NOMO-1 treated with DMSO at 0.1 percent for 48 hours (cell line): ENCODE data around the gene COLEC11.
"Not testable (repeated sequence)": the region's sequence is repeated elsewhere in the genome, so short reads cannot be mapped to it uniquely, and the experiment has no call there.

ENCODE experiments used
- DNase-seq: peaks from one replicate; lab custom pipeline; 2025; ENCODE audit not compliant: unreplicated experiment; lab: John Stamatoyannopoulos, UW

Gene COLEC11

DNA sequence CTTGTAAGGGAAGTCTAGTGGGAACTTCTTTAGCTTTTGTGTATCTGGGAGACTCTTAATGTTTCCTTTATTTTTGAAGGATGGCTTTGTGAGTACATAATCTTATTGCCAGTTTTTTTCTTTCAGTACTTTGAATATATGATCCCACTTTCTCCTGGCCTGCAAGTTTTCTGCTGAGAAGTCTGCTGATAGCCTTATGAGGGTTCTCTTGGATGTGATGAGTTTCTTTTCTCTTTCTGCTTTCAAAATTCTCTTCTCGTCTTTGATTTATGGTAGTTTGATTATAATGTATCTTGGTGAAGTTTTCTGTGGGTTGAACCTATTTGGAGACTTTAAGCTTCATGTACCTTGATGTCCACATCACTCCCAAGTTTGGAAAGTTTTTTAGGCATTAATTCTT is 28.1 kb downstream of the COLEC11 start:
- no peak for DNase-seq

DNA sequence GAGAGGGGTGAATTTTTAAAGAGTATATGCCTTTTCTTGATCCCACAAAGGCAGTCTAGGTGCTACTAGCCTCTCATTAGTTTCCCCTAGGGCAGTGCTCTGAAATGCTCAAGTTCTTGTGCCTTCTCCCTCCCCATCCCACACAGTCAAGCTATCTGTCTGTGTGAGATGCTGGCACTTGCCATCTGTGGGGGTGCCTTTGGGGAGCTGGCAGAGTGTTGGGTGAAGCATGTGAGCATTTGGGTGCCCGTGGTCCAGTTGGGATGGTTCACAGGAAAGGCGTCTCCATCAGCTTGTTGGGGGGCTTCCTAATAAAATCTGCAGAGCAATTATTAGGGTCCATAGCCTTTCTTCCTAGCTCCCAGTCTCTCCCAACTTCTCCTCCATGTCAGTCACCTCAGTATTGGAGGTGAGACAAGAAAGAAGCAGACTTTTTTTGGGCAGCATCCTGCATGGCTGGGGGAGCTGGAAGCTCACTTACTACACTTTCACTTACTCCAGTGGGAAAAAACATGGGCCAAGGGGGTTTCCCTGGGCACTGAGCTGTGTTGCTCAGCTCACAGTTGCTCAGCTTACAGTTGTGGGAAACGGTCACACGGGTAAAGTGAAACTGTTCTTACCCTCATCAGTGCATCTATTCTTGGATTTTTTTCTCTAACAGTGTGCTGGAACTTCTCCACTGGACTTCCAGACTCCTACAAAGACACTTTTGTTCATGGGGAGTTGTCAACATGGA is 29.3 kb downstream of the COLEC11 start:
- DNase-seq = no peak

DNA sequence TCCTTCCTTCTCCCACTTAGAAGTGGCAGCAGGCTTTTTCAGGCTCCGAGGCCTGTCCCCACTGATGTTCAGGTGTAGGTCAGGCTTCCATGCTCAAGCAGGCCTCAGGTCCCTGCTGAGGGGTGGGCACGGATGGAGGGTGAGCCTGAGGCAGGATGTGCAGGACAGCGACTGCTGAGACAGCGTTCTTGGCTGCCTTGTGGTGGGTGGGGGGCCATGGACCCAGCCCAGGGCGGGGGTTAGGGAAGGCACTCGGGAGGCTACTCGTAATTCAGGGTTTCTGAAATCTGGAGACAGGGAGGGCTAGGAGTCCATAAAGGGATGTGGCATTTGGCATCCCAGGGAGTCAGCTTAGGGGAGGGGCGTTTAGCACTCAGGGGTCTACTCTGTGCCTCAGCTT is 30.3 kb downstream of the COLEC11 start:
- no peak for DNase-seq

DNA sequence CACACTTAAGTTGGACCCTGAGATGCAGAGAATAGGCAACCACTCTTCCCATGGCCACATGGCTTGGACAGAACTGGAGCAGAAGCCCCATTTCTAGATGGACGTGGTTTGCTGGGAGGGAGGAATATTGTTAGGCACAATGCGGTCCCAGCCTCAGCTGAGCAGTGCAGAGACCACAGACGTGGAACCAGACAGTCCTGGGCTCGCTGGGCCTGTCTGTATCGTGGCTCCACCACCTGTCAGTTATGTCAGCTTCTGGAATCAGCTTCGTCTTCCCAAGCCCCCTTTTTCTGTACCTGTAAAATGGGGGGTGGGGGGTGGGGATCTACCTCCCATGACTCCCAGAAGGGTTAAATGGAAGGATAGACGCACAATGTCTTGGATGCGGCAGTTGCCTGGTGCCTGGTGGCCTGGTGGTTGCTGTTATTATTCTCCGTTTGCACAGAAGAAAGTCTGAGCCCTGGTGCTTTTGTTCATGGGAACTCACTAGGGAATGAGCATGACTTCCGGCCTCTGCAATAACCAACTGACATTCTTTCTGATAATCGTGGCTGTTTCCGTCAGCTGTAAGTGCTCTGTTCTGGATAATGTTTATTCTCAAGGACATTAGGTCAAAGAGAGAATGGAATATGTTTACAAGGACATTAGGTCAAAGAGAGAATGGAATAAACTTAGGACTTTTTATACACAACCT is 31.4 kb downstream of the COLEC11 start:
- no peak for DNase-seq

DNA sequence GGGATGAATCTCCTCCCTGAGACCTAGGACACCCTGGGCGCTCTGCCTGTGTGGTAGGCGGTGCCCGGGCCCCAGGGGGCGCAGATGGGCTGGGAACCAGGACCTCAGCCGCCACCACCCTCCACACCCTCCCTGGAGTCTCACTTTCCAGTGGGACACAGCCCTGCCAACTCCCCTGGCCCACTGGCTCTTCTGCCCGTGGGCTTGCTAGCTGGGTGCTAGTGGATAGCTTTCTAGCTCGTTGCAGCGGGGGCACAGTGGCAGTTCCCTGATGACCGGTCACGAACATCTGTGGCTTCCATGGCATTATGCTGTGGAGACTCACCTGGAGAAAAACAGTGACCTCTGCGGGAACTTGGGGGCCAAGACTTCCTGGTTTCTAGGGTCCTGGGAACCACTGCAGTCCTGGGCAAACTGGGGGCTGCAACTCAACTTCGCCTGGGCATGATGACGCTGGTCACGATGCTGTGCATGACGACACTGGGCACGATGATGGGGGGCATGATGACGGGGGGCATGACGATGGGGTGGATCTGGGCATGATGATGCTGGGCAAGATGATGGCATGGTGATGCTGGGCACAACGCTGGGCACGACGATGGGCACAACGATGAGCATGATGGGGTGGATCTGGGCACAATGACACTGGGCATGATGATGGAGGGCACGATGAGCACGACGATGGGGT is 32.0 kb downstream of the COLEC11 start:
- DNase-seq = no peak

DNA sequence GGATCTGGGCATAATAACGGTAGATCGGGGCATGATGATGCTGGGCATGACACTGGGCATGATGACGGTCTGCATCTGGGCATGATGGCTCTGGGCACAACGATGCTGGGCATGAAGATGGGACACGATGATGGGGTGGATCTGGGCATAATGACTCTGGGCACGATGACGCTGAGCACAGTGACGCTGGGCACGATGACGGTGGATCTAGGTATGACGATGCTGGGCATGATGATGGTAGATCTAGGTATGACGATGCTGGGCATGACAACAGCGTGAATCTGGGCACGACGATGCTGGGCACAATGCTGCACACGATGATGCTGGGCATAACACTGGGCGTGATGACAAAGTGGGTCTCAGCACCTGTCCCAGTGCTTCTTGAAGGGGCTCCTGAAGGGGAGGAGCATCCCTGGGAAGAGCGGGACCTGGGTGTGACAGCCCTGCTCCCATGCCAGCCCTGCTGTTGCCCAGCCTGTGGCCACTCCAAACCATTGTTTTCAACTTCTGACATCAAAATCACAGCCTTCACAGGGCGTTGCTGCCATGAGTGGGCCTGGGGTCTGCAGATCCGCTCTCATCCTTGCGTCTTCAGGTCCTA is 32.7 kb downstream of the COLEC11 start:
- DNase-seq = no peak

DNA sequence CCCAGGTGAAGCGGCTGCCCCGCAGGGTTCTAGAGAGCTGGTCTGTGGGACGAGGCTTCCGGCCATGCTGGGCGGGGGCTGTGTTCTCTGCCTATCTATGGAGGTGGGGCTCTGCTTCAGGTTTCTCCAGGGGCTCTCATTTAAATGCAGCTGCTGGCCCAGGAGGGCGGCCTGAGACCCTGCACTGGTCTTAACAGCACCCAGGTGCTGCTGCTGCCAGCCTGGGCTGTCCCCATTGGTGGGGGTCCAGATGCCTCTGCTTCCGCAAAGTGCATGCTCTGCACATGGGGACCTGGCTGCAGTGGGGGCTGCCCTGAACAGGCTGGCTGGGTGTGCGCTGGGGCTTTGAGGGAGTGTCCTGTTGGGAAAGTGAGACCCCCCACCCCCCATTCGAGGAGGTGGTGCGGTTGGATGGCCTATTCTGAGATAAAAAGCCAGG is 33.3 kb downstream of the COLEC11 start:
- DNase-seq = no peak

DNA sequence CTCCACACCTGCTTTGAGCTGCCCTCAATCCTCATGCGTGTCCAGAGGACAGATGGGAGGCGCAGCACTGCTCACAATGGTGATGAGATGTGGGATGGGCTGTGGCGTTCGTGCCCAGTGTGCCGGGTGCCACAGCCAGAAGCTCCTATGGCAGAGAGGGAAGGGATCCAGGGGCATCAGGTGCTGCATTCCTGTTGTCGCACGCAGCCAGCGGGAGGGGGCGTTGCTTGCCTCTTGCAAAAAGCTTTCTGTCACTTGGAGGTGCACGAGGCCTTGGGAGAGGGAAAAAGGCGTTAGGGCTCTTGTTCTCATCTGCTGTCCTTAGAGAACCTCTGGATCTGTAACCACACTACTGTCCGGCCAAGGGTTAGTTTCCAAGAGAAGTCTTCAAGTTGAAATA is 33.9 kb downstream of the COLEC11 start:
- DNase-seq = no peak

DNA sequence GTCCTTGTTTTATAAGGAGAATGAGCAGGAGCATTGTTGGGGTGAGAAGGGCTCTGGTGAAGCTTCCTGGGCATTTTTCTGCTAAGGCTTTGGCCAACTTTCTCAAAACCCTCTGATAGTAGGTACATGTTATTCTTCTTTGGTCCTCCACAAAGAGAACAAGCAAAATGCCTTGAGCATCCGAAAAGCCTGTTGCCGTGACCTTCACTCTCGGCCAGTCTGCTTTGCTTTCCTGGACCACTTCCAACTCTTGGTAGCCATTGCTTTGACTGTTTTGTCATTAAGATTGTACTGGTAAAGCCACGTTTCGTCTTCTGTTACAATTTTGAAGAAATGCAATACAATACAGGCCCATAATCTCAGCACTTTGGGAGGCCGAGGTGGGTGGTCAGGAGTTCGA is 35.7 kb downstream of the COLEC11 start:
- no peak for DNase-seq

DNA sequence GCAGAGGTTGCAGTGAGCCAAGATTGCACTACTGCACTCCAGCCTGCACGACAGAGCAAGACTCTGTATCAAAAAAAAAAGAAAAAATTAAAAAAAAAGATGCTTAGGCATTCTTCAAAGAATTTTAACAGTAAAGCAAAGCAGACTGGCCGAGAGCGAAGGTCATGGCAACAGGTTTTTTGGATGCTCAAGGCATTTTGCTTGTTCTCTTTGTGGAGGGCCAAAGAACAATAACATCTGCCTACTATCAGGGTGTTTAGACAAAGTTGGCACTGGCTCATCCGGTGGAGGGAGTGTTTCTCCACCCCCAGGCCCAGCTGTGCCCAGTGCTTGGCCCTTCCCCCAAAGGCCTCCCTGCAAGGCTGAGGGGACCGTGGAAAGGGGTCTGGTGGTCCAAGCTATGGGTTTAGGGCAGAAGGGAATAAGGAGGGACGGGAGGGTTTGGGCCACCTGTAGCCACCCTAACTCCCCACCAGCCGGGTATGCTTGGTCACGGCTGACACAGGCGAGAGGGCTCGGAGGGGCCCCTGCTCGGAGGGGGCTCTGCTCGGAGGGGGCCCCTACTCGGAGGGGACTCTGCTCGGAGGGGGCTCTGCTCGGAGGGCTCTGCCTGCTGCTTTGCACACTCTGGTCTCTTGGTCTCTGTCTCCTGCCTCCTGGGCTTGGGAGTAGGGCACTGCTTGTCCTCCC is 36.4 kb downstream of the COLEC11 start:
- DNase-seq = no peak

DNA sequence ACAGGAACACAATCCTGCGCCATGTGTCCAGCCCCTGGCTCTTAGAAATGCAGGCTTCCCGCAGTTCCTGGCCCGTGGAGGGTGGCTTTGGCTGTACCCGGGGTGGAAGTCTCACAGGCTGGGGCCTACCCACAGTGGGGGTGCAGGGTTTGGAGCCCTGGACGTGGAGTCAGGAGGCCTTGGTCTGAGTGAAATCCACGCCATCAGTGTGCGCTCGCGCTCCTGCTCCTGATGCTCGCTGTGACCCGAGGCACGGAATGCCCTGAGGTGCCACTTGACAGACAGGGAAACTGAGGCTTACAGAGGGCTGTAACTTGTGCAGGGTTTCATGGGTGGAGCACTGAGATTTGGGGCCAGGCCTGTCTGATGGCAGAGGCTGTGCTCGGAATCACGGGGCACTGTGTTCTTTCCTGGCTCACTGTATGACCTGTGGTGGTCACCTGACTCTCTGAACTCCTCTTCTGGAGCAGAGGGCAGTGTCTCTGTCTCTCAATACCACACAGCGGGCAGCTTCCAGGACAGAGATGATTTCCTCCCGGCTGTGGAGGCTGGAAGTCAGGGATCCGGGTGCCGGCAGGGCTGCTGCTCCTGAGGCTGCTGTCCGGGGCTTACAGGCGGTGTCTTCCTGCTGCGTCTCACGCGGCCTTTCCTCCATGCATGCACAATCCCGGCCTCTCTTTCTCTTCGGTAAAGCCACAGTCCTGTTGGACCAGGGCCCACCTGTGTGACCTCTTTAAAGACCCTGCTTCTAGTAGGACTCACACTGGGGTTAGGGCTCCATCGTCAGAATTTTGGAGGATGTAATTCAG is 37.1 kb downstream of the COLEC11 start:
- DNase-seq = no peak

DNA sequence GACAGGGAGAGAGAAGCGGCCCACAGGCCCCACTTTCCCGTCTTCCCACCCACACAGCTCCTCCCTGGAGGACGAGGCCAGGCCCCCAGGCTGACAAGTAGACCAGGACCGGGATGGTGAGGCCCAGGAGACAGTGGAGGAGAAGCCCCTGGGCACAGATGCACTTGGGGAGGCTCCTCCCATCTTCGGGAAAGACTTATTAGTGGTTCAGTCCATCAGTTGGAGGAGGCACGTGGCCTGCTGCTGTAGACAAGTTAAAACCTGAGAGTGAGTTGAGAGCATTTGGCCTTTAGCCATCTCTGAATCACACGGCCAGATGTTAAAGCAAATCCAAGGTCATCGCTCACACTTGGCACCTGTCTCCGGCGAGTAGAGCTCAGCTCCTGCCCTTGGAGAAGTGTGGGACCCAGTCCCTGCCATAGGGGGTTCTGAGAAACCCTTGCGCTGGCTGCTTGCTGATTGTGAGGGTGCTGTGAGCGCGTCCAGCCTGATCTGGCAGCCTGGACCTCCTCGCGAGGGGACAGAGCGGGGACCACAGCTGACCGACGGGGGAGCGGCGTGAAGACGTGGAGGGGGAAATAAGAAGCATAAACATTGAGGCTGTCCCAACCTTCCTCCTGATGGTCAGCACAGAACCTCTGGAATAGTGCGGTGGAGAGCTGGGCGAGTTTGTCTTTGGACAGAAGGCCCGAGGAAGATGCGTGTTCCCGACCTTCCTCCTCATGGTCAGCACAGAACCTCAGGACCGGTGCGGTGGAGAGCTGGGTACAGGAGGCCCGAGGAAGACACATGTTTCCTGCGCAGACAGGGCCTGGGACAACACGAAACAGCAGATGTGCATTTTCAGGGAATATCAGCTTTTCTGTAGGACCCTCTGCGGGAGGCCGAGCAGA is 38.4 kb downstream of the COLEC11 start:
- no peak for DNase-seq

DNA sequence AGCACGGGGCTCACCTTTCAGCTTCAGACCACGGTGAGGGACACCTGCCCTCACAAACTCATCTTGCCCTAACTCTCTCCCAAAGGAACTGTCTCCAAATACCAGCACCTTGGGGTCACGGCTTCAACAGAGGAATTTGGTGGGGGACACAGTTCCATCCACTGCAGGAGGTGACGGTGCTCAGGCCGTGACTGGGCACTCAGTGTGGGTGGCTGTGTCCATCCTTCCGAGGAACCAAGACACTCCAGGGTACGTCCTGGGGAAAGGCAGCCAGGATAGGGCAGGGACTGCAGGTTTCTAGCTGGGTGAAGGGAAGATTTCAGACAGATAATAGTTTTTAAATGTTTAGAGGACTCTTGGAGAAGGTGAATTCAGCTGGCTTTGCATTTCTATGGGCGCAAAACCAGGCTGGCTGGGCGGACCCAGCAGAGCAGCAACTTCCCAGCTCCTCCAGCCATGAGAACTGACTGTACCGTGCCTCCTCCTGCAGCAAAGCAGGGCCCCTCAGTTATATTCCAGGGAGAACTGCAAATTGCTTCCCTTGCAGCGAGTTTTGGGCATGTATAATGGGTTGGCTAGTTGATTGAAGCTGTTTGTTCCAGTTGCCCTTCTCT is 39.2 kb downstream of the COLEC11 start:
- DNase-seq = no peak

DNA sequence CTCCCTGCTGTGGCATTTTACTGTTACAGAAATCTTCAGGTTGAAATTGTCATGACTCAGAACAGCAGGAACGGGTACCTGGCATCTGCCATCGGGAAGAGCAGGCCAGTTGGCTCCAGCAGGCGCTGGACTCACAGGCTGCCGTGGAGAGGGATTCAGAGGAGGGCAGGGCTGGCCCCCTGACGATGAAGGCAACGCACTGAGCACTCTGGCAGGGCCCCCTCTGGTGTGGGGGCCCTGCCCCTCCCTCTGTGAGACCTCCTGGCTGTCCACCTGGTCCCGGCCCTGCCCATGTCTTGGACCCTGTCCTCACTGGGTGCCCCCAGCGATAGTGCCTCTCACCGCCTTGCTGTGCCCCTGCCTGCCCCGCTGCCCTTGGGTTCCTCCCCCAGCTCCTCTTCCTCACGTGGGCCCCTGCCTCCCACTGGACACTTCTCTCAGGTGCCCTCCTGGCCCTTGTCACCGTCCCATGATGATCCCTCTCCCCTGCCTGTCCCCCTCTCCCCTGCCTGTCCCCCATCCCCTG is 39.7 kb downstream of the COLEC11 start:
- DNase-seq = no peak

DNA sequence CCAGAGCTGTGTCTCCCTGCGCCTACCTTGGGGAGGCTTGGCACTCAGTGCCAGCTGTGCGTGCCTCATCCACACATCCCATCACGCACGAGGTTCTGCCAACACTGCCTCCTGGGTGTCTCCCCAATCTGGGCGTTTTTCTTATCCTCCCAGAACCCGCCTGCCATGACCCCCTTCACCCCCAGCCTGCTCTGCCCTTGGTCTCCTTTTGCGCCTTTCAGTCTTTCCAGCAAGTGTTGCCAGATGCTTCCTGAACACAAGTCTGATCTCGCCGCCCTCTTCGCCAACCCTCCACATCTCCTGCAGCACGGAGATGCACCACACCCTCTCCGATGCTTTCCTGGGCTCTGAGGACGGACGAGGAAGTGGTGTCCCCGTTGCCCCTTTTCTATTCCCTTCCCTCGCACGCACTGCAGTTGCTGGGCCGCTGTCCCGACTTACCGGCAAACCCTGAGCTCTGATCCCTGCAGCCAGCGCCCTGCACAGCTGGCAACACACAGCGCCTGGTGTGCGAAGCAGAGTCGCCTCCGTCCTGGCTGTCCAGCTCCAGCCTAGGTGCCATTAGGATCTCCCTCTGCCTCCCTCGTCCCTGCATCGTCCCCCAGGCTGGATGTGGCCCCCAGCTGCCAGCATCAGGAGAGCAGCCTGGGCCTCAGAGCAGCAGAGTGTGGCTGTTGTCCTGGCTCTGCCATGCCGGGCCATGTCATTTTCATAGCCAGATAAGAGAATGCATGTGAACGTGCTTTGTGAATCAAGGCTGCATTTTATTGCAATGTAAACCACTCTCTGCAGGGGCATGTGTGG is 40.5 kb downstream of the COLEC11 start:
- no peak for DNase-seq

DNA sequence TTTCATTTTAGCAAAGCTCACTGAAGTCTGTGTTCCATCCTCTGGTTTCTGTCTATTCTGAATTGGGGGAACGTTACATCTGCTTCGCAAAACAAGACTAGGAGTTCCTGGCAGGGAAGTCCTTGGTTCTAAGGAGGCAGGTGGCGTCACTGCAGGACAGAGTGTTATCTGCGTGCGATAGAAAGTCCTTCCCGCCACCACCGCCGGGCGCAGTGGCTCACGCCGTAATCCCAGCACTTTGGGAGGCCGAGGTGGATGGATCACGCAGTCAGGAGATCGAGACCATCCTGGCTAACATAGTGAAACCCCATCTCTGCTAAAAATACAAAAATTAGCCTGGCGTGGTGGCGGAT is 41.0 kb downstream of the COLEC11 start:
- DNase-seq = not testable (repeated sequence)

DNA sequence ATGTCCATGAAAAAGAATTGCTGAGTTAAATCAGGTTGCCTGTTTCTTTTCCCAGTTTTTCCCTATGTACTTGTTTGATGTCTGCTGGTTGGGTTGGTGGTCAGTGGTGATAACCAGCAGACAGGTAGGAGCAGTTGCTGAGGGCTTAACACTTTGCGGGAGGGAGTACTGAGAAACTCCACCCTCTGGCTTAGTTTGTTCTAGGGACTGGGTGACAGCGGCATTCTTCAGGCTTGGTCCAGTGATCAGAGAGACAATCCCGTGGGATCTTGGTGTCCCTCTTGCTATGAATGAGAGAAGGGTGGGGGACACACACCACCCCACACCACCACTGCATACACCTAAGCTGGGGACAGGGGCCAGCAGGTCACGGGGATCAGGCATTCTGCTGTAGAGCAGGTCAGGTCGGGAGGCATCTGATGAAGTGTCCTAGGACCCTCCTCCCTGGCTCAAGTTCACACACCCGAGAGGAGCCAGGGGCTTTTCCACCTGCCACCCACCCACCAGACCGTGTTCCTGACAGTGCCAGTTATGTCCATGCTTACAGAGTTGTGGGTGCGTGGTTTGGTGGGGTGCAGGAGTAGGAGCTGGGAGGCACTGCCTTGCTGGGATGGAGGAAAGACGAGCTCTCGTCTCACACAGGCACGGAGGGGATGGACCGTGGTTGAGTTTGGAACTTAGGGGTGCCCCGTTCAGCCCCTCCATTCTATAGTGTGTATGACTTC is 41.8 kb downstream of the COLEC11 start:
- DNase-seq = no peak
